Stimulated activated CD4-positive, alpha-beta T cell treated with anti-CD3 and anti-CD28 coated beads, Interleukin-15, amount 100 ng/mL, for 1 hour (primary cell): ENCODE data around the gene CHPF.

Experiments used
- DNase-seq, 2 donors: peaks; one replicate each; pipeline ENCODE4 v3.0.0-alpha.2; 2020; ENCODE audit warnings: low read depth in 1 of 2, low spot score in 1 of 2

CHPF gene, protein sequence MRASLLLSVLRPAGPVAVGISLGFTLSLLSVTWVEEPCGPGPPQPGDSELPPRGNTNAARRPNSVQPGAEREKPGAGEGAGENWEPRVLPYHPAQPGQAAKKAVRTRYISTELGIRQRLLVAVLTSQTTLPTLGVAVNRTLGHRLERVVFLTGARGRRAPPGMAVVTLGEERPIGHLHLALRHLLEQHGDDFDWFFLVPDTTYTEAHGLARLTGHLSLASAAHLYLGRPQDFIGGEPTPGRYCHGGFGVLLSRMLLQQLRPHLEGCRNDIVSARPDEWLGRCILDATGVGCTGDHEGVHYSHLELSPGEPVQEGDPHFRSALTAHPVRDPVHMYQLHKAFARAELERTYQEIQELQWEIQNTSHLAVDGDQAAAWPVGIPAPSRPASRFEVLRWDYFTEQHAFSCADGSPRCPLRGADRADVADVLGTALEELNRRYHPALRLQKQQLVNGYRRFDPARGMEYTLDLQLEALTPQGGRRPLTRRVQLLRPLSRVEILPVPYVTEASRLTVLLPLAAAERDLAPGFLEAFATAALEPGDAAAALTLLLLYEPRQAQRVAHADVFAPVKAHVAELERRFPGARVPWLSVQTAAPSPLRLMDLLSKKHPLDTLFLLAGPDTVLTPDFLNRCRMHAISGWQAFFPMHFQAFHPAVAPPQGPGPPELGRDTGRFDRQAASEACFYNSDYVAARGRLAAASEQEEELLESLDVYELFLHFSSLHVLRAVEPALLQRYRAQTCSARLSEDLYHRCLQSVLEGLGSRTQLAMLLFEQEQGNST

DNA sequence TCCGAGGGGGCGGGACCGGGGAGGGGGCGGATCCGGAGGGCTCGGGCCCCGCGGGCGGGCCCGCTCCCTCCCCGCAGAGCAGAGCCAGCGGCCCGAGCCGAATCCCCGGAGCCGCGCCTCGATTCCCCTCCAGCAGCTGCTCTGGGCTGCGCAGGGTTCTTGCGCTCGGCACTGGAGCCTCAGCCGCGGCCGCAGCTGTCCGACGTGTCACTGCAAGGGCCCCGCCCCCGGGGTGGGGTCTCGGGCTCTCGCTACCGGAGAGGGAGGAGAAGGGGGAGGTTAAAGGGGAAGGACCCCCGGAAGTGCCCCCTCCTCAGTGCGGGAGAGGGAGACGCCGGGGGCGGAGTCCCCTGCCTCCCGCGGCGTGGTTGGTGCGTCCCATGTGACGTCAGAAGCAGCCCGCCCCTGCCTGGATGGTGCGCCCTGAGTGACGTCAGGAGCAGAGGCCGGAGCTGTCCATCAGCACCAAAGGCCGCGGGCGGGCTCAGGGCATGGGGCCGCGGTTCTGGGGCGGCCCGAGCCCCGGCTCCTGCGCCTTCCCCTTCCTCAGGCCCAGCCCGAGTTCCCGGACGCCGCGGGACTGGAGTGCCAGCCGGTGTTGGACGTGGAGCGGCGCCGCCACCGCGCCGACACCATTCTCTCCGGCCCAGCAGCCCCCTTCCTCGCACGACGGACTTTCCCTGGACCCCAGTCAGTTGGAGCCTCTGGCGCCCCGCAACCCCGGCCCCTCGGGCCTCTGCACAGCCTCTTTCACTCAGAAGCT, at the start of gene CHPF, which contains the start of gene TMEM198:
Gene CHPF (minus strand): TSS at position 214 of the 763 bp plus-strand sequence. CDS start 271 bp downstream, outside the sequence.
Gene TMEM198 (plus strand): TSS at position 433 of the 763 bp plus-strand sequence. CDS start 700 bp downstream, outside the sequence.
- peak; percentile 81 to 87 for DNase-seq

DNA sequence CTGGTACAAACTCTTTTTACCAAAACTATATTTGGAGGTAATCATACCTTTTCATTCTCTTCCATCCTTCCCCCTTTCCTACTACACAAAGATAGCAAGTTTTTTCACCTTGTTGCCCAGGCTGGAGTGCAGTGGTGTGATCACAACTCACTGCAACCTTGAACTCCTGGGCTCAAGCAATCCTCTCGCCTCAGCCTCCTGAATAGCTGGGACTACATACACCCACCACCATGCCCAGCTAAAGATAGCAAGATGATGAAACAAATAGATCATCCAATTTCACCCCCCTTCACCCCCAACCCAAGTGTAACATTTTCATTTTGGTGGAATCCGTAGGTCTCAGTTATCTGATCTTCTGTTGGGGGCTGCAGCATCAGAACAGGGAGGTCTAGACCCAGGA, 49.5 kb upstream of the CHPF start:
- DNase-seq = no peak

DNA sequence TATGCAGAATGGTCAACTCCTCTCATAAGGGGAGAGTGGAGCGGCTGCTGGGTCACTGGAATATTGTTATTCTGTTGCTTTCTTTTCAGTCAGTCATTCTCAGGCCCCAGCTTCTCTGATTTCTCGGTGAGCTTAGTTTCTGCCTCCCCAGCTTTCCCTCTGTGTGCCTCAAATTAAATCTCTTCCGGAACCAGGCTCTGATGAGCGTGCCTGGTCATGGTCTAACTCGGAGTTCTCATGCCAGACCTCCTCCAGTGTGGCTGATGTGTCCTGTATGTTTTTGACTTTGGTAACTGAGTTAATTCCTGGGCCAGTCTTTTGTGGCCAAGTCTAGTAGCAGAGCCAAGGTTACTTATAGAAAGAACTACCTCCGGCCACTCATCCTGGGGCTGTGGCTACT, 49.1 kb upstream of the CHPF start:
- DNase-seq = no peak

DNA sequence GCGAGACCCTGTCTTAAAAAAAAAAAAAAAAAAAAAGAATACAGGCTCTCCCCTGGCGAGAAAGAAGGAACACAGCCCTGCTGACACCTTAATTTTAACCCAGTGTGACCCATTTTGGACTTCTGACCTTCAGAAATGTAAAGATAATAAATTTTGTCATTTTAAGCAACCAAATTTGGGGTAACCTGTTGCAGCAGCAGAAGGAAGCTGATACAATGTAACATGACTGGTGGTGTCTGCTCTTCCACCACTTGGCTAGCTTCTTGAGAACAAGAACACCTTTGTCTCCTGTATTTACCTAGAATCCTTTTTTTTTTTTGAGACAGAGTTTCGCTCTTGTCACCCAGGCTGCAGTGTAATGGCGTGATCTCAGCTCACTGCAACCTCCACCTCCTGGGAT, 47.5 kb upstream of the CHPF start:
- DNase-seq = no peak

DNA sequence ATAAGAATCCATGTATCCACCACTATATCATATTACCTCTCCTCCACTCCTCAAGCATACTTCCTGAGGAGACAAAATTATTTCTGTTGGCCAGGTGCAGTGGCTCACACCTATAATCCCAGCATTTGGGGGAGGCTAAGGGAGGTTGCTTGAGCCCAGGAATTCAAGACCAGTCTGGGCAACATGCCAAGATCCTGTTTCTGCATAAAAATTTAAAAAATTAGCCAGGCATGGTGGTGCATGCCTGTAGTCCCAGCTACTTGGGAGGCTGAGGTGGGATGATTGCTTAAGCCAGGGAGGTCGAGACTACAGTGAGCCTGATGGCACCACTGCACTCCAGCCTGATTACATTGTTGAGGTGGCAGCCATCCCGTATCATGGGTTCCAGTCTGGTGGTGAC, 37.7 kb upstream of the CHPF start:
- DNase-seq = no peak

DNA sequence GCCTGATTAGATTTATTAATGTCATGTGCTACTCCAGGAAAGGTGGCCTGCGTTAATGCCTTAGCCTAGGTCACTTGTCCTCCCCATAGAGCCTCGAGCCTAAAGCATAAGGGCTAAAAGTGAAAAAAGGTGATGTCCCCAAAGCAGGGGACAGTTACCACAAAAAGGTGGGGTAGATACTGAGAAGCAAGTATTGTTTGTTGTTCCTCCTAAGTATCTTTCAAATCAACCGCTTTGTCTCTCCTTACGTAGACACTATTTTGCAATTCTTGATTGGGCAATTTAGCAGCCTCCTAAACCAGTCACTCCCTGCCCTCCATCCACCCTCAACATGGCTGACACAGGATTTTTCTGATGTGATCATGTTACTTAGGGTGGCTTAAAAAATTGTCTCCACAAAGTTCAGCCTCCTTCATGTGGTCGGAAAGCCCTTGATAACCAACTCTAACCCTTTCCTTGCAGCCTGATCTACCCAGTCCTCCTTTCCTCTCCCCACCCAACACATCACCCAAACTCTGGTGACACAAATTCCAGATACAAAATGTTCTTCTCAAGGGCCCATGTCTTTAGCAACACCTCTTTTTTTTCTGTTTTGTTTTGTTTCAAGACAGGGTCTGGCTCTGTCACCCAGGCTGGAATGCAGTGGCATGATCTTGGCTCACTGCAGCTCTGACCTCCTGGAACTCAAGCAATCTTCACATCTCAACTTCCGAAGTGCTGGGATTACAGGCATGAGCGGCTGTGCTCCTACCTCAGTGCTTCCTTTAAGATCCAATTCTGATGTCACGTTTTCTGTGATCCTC, 35.4 kb upstream of the CHPF start:
- no peak for DNase-seq

DNA sequence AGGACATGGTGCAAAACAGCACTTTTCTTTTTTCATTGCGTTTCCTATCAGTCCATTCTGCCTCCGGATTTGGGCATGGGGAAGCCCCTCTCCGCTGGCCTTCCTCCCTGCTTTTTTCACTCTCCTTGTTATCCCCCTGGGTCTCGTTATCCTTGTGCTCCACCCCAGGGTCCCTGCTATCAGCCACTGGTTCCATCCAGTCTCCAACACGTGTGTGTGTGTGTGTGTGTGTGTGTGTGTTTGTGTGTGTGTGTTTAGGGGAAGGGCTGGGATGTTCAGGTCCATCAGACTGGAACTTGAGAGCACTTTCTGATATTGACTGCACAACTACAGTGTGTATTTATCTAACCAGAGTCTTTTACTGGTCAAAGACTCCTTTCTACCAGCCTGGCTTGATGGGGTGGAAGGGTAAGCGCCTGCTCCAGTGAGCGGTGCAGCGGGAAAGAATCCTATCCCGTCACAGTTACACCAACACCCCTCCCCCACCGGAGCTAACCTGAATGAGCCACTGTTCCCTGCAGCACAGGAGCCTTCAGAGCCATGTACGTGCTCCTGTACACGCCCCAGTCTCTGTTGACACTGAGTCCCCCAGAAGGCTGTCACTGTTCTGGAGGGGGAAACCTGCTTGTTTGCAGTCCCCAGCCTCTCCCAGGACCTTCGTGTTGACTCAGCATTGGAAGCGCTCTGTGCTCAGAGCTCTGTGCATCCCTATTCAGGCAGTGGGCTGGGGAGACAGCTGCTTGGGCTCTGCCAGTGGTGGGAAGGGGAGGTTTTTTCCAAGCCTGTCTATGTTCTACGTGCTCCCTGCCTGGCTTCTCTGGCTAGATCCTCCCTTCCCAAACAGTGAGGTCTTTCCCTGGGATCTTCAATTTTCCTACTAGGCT, 33.1 kb upstream of the CHPF start:
- no peak for DNase-seq

DNA sequence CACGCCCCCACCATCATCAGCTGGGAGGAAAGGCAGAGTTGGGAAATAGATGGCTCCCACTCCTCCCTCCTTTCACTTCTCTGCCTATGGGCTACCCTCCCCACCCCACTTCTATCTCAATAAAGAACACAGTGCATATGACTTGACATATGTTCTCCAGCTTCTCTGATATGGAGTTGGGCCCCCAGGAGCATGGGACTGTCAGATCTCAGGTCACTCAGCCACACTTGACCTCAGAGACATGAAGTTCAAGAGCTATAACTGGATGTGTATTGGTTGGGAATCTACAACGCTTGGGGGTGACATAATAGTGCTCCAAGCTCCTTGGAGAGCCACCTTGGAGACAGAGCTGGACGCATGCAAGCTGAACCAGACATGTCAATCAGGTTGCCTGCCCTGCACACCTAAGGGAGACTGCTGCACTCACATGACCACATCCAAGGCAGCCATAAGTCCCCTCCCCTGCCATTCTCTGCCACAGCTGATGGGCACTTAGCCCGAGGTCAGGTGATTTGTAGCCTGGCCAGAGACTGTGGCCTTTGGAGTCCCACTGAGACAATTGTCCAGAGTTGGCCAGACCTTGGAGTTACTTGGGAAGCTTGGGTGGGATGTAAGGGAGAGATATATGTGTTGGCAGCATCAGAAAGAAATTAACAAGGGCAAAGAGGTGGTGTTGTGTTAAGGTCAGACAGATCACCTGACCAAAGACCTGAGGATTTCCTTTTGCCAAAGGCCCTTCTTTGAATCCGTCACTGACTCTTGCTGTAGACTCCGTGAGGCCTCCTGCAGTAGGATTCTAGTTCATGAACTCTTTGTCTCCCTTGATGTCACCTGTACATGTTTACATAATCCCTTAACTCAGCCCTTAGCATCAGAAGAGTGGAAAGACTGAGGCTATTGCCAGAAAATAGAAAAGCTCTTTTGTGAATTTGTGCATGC, 32.2 kb upstream of the CHPF start:
- DNase-seq = no peak

DNA sequence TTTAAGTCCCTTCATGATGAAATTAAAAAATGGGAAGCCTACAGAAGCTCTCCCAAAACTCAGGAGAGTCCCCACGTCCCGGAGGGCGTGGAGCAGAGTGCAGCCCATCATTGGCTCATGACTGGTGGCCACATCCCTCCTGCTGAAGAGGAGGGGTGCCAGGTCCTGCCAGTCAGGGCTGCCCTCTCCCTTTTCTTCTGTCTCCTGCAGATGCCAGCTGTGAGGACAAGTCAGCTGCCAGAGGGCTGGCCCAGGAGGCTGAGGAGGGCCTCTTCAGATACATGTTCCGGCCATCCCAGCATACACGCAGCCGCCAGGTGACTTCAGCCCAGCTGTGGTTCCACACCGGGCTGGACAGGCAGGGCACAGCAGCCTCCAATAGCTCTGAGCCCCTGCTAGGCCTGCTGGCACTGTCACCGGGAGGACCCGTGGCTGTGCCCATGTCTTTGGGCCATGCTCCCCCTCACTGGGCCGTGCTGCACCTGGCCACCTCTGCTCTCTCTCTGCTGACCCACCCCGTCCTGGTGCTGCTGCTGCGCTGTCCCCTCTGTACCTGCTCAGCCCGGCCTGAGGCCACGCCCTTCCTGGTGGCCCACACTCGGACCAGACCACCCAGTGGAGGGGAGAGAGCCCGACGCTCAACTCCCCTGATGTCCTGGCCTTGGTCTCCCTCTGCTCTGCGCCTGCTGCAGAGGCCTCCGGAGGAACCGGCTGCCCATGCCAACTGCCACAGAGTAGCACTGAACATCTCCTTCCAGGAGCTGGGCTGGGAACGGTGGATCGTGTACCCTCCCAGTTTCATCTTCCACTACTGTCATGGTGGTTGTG, 31.1 kb upstream of the CHPF start:
- DNase-seq = no peak

DNA sequence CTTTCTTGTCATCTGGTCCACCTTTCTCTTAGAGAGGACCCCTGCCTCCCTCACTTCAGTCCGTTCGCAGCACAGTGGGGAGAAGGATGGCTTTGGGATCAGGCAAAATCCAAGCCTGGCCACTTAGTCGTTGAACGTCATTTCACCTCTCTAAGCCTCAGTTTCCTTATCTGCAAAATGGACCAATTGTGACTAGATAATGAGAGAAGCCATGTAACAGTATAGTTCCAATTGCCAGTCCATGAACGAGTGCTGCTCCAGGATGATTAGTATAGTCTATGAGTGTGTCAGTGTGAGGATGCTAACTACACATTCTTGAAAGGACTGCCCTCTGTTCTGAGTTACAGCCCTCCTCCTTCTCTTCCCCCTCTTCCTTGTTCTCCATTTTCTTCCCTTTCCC, 29.6 kb upstream of the CHPF start:
- DNase-seq = no peak

DNA sequence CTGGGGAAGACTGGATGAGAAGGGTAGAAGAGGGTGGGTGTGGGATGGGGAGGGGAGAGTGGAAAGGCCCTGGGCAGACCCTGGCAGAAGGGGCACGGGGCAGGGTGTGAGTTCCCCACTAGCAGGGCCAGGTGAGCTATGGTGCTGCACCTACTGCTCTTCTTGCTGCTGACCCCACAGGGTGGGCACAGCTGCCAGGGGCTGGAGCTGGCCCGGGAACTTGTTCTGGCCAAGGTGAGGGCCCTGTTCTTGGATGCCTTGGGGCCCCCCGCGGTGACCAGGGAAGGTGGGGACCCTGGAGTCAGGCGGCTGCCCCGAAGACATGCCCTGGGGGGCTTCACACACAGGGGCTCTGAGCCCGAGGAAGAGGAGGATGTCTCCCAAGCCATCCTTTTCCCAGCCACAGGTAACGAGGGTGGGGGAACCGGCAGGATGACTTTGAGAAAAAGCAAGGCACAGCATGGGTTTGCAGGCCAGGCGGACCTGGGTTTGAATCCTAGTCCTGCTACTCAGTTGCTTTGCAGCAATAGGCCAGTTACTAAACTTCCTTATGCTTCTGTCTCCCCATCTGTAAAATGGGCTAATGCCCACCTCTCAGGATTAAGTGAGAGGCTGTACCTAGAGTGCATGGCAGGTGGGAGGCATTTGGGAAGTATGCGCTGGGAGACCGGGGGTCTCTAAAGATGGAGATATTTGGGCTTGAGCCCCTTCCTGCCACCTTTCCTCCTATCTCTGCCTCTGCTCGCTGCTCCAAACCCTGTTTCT, 28.8 kb upstream of the CHPF start, which contains the start of gene INHA:
Gene INHA (plus strand): TSS at position 74 of the 765 bp plus-strand sequence. CDS start 65 bp downstream, at position 139.
- DNase-seq = no peak

DNA sequence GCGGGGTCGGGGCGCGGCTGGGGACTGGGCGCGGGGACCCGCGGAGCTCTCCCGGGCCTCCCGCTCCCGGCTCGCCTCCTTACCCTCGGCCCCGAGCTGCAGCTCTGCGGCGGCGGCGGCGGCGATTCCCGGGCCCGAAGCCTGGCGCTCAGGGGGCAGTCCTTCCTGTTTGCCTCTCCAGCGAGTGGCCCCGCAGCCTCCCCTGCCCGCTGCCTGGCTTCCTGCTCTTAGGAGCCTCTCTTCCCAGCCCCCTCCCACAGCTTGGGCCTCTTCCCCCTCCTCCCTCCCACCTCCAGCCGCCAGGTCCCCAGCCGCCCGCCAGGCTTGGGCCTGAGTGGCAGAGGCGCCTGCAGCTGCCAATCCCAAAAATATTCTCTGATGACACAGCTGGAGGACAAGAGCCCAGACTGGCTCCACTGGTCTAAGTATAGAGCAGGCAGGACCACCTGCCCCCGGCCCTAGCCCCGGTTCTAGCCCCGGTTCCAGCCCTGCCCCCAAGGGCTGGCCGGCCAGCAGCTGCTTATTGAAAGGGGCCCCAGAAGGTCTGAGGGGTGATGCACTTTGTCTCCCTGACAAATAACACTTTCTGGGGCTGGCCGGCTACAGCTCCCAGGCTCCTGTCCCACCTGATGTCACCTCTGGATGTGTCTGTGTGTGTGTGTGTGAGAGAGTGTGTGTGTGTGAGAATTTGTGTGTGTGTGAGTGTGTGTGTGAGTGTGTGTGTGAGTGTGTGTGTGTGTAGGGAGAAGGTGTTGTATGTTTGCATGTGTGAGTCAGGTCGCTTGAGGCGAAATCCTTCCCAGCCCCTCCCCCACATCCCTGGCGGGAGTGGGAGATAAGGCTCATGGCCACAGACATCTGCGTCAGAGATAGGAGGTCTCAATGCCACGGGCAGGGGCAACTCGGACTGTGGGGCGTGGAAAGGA, 28.0 kb upstream of the CHPF start, which contains the start of gene OBSL1:
Gene OBSL1 (minus strand): TSS at position 229 of the 926 bp plus-strand sequence. CDS start 307 bp downstream, outside the sequence.
- DNase-seq = no peak

DNA sequence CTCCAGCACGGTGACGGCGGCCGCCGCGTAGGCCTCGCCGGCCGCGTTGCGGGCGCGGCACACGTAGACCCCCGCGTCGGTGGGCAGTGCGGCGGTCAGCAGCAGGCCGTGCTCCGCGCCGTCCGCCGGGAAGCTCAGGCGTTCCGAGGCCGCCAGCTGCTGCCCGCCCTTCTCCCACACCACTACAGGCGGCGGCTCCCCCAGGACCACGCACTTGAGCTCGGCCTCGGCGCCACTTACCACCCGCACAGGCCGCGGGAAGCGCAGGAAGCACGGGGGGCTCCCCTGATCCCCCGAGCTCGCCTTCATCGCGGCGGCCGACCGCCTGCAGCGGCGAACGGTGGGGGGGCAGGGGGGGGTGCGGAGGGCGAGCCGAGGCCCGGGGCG, 27.3 kb upstream of the CHPF start:
- no peak for DNase-seq

DNA sequence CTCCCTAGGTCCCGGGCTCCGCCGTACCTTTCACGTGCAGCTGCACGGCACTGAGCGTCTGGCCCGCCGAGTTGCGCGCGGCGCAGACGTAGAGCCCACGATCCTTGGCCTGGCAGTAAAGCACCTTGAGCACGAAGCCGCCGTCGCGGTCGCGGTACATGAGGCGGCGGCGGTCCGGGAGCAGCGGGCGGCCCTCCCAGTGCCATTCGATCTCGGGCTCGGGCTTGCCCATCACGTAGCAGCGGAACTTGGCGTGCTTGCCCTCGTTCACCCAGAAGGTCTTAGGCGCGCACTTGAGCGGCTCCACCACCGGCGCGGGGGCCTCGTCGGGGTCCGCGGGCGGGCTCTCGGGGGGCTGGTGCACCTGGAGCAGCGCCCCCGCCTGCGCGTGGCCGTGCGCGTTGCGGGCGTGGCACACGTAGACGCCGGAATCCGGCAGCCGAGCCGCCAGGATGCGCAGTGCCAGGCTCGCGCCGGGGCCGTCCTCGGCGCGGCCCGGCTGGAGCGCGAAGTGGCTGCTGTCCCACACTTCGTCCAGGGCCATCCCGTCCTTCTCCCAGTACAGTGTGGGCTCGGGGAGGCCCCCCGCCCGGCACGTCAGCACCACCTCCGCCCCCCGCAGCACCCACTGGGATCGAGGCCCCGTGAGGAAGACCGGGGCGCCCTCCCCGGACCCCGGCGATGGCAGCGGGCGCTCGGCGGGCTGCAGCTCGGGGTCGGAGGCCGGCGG, 26.8 kb upstream of the CHPF start:
- DNase-seq = no peak

DNA sequence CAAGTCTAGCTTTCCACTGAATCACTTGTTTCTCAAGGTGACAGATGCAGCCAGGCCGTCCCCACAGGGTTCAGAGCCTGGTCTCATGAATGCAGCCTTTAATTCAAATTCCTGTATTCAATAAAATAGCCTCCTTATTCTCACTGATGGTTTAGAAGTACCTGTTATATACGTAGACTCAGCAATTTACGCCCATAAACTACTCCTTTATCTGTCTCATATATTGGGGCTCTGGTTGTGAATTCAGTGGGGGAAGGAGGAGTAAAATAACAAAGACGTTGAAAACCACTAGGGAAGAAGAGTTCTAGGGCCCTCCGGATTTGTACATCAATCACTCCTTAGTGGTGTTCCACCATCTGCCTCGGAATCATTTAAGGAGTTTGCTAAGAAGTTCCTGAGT, 26.0 kb upstream of the CHPF start:
- DNase-seq = no peak
